Liver (tissue), 9 donors: ENCODE results near the gene MTCH1. TPM values are rescaled to one million over a fixed set of nuclear protein-coding genes. Genes with fewer than 3 reads are reported as not detected.

Source experiments
- DNase-seq: peaks from one replicate; pipeline ENCODE4 v3.0.0-alpha.2; 2017; ENCODE audit warnings: low spot score
- H3K27ac ChIP-seq, 2 donors: one replicate each; pipeline ENCODE4 v1.7.0; 2013; ENCODE audit warnings: inconsistent platforms in 2 of 2, low read length in 2 of 2, control low read depth in 1 of 2, low read depth in 1 of 2, mild to moderate bottlenecking in 1 of 2
- H3K27me3 ChIP-seq, 4 donors: one replicate each; pipeline versions ENCODE4 v1.6.1 to v1.7.0; 2013; ENCODE audit warnings: low read length in 3 of 4, inconsistent platforms in 1 of 4, mild to moderate bottlenecking in 1 of 4, moderate library complexity in 1 of 4; ENCODE audit not compliant: control insufficient read depth in 4 of 4, insufficient read depth in 4 of 4
- H3K36me3 ChIP-seq, 4 donors: one replicate each; pipeline versions ENCODE4 v1.6.1 to v1.7.0; 2013; ENCODE audit warnings: low read length in 3 of 4, mild to moderate bottlenecking in 3 of 4, low read depth in 1 of 4, moderate library complexity in 1 of 4; ENCODE audit not compliant: control insufficient read depth in 4 of 4, insufficient read depth in 3 of 4
- H3K4me1 ChIP-seq, 4 donors: one replicate each; pipeline versions ENCODE4 v1.6.1 to v1.7.0; 2013; ENCODE audit warnings: low read length in 3 of 4, mild to moderate bottlenecking in 3 of 4, moderate library complexity in 1 of 4; ENCODE audit not compliant: control insufficient read depth in 4 of 4, insufficient read depth in 4 of 4
- H3K4me3 ChIP-seq, 3 donors: one replicate each; pipeline versions ENCODE4 v1.6.1 to v1.7.0; 2013; ENCODE audit warnings: low read length in 3 of 3, control low read depth in 1 of 3, low read depth in 1 of 3, mild to moderate bottlenecking in 1 of 3
- H3K9ac ChIP-seq, 2 donors: one replicate each; pipeline ENCODE4 v1.7.0; 2013; ENCODE audit warnings: low read length in 2 of 2, mild to moderate bottlenecking in 2 of 2, moderate library complexity in 2 of 2, control low read depth in 1 of 2, low read depth in 1 of 2
- H3K9me3 ChIP-seq, 4 donors: one replicate each; pipeline versions ENCODE4 v1.6.1 to v1.7.0; 2013; ENCODE audit warnings: low read length in 3 of 4; ENCODE audit not compliant: control insufficient read depth in 4 of 4
- ATF3 ChIP-seq: IDR thresholded peaks from 2 replicates; pipeline ENCODE4 v1.6.1; 2016; ENCODE audit warnings: antibody characterized with exemption
- EGR1 ChIP-seq, 2 donors: IDR thresholded peaks; 2 replicates each; pipeline ENCODE4 v1.6.1; 2016 to 2018; ENCODE audit warnings: antibody characterized with exemption in 2 of 2, low read depth in 2 of 2
- FOXA1 ChIP-seq: IDR thresholded peaks from 2 replicates; pipeline ENCODE4 v1.6.1; 2016; ENCODE audit warnings: antibody characterized with exemption
- FOXA2 ChIP-seq: IDR thresholded peaks from 2 replicates; pipeline ENCODE4 v1.6.1; 2016; ENCODE audit warnings: antibody characterized with exemption
- GABPA ChIP-seq, 2 donors: IDR thresholded peaks in 1 of 2; conservative IDR thresholded peaks in 1 of 2; 2 replicates each; pipeline ENCODE4 v1.6.1; 2016; ENCODE audit warnings: antibody characterized with exemption in 2 of 2, mild to moderate bottlenecking in 1 of 2, moderate library complexity in 1 of 2
- HNF4A ChIP-seq, 2 donors: conservative IDR thresholded peaks; 2 replicates each; pipeline ENCODE4 v1.6.1; 2016; ENCODE audit warnings: antibody characterized with exemption in 2 of 2, mild to moderate bottlenecking in 2 of 2
- HNF4G ChIP-seq: IDR thresholded peaks from 2 replicates; pipeline ENCODE4 v1.6.1; 2016; ENCODE audit warnings: antibody characterized with exemption
- JUND ChIP-seq, 2 donors: IDR thresholded peaks; 2 replicates each; pipeline ENCODE4 v1.6.1; 2016; ENCODE audit warnings: antibody characterized with exemption in 2 of 2
- MAX ChIP-seq: IDR thresholded peaks from 2 replicates; pipeline ENCODE4 v1.6.1; 2016; ENCODE audit warnings: antibody characterized with exemption
- NR2F2 ChIP-seq: IDR thresholded peaks from 2 replicates; pipeline ENCODE4 v1.6.1; 2016; ENCODE audit warnings: antibody characterized with exemption
- RAD21 ChIP-seq, 2 donors: IDR thresholded peaks; 2 replicates each; pipeline ENCODE4 v1.6.1; 2016; ENCODE audit warnings: antibody characterized with exemption in 2 of 2, mild to moderate bottlenecking in 2 of 2
- RXRA ChIP-seq, 2 donors: IDR thresholded peaks; 2 replicates each; pipeline ENCODE4 v1.6.1; 2017 to 2018; ENCODE audit warnings: antibody characterized with exemption in 2 of 2, mild to moderate bottlenecking in 1 of 2
- SP1 ChIP-seq: IDR thresholded peaks from 2 replicates; pipeline ENCODE4 v1.6.1; 2018; ENCODE audit warnings: antibody characterized with exemption, mild to moderate bottlenecking
- TAF1 ChIP-seq: conservative IDR thresholded peaks from 2 replicates; pipeline ENCODE4 v1.6.1; 2016; ENCODE audit warnings: antibody characterized with exemption, mild to moderate bottlenecking
- YY1 ChIP-seq: IDR thresholded peaks from 2 replicates; pipeline ENCODE4 v1.6.1; 2016; ENCODE audit warnings: antibody characterized with exemption, mild to moderate bottlenecking
- WGBS: extraction: QIAGEN DNeasy Blood & Tissue Kit; methylation state at CpG from one replicate; pipeline ENCODE4 v1.1.7; 2013; 5-methylcytosine and 5-hydroxymethylcytosine counted together
- polyA plus RNA-seq, 2 donors: library from polyadenylated mRNA; stranded (reverse) in 1 of 2; unstranded in 1 of 2; fragments of 200-250 nt in 1 of 2; fragments of >200 nt in 1 of 2; fragmentation: Nextera tagmentation in 1 of 2; extraction: Ambion mirVana in 1 of 2; gene quantifications; one replicate each; pipeline versions ENCODE4 v1.2.1 to v1.2.3, GENCODE V29; 2013 to 2015
- total RNA-seq, 2 donors: library from RNA; depleted of rRNA; stranded (reverse); fragments of >200 nt; gene quantifications; one replicate each; pipeline ENCODE4 v1.2.3, GENCODE V29; 2014
- TF ChIP-seq, protein P1 (sequence below): fragments of 150-350 bp; IDR thresholded peaks from 2 replicates; pipeline ENCODE4 v1.5.1; 2017; ENCODE audit warnings: improper control_type of control experiment, low read depth, low read length; ENCODE audit not compliant: missing input control
- TF ChIP-seq, protein P2 (sequence below): IDR thresholded peaks from 2 replicates; pipeline ENCODE4 v1.6.1; 2016; ENCODE audit warnings: antibody characterized with exemption
- TF ChIP-seq, protein P3 (sequence below): IDR thresholded peaks from 2 replicates; pipeline ENCODE4 v1.6.1; 2016; ENCODE audit warnings: antibody characterized with exemption, mild to moderate bottlenecking
- donor health status: healthy.
- donor health status: healthy.
- donor health status: healthy.
- donor health status: healthy.
- donor health status: healthy.

The MTCH1 gene
- total and polyA plus RNA-seq, 4 donors: 61.5 to 79.6 (median 74.1) TPM

DNA sequence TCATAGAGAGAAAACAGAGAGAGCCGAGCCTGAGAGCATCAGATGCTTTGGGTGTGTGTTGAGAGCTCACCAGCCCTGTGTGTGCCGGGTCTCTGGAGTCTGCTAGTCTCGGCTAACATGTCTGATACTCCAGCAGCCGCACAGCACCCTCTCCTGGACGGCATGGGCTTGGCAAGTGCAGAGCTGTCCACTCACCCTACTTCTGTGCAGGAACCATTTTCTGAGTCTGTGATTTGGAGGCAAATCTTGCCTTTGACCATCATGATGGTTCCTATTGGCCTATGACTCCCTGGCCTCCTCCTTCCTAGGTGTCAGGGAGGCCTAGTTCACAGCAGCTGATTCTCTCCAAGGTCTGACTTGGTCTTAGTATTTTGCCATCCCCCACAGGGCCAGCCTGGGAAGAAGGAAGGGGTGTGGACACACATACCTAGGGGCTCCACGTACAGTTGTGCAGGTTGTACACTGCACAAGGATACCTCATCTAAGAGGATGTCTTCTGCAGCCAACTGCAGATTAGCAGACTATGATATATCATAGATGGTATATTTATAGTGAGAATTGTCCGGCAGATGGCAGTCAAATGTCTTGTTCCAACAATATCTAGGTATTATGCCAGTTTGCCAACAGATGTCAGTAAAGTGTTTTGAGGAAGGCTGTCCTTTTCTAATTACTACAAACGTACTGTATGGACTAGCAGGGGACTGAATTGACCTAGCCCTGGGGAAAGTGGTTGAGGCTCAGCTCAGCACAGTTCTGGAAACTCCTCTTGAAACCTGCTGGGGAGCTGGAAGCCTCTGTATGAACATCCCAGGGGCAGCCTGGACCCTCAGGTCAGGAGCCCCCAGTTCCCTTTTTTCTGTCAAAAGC lies 32.4 kb upstream of the MTCH1 start:
- peak overlapping the region; percentile 15 to 37 for H3K27ac ChIP-seq
- peaks cover 11 to 30% (median 25%) of the 10 kb centered on the region in 4 donors for H3K4me1 ChIP-seq
- WGBS: 3% methylated on average over 8 of the region's 8 CpGs
- TF ChIP-seq SP1 (no peak), ATF3 (no peak), EGR1 (IDR thresholded peaks at IDR 0.05; ENCODE audit: low read depth in 2 of 2) (no peak), YY1 (no peak), RAD21 (IDR thresholded peaks at IDR 0.05) (peak; percentile 73 to 84), HNF4A (conservative IDR thresholded peaks at IDR 0.05) (no peak), TAF1 (no peak), GABPA (IDR thresholded peaks at IDR 0.05 in 1 of 2, conservative IDR thresholded peaks at IDR 0.05 in 1 of 2) (no peak), FOXA1 (no peak), HNF4G (no peak), JUND (IDR thresholded peaks at IDR 0.05) (no peak), RXRA (IDR thresholded peaks at IDR 0.05) (no peak), FOXA2 (peak; percentile 9), MAX (no peak), NR2F2 (no peak)
- TF ChIP-seq, protein P1, sequence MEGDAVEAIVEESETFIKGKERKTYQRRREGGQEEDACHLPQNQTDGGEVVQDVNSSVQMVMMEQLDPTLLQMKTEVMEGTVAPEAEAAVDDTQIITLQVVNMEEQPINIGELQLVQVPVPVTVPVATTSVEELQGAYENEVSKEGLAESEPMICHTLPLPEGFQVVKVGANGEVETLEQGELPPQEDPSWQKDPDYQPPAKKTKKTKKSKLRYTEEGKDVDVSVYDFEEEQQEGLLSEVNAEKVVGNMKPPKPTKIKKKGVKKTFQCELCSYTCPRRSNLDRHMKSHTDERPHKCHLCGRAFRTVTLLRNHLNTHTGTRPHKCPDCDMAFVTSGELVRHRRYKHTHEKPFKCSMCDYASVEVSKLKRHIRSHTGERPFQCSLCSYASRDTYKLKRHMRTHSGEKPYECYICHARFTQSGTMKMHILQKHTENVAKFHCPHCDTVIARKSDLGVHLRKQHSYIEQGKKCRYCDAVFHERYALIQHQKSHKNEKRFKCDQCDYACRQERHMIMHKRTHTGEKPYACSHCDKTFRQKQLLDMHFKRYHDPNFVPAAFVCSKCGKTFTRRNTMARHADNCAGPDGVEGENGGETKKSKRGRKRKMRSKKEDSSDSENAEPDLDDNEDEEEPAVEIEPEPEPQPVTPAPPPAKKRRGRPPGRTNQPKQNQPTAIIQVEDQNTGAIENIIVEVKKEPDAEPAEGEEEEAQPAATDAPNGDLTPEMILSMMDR: peak; percentile 93
- TF ChIP-seq, protein P2, sequence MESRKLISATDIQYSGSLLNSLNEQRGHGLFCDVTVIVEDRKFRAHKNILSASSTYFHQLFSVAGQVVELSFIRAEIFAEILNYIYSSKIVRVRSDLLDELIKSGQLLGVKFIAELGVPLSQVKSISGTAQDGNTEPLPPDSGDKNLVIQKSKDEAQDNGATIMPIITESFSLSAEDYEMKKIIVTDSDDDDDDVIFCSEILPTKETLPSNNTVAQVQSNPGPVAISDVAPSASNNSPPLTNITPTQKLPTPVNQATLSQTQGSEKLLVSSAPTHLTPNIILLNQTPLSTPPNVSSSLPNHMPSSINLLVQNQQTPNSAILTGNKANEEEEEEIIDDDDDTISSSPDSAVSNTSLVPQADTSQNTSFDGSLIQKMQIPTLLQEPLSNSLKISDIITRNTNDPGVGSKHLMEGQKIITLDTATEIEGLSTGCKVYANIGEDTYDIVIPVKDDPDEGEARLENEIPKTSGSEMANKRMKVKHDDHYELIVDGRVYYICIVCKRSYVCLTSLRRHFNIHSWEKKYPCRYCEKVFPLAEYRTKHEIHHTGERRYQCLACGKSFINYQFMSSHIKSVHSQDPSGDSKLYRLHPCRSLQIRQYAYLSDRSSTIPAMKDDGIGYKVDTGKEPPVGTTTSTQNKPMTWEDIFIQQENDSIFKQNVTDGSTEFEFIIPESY: no peak
- TF ChIP-seq, protein P3, sequence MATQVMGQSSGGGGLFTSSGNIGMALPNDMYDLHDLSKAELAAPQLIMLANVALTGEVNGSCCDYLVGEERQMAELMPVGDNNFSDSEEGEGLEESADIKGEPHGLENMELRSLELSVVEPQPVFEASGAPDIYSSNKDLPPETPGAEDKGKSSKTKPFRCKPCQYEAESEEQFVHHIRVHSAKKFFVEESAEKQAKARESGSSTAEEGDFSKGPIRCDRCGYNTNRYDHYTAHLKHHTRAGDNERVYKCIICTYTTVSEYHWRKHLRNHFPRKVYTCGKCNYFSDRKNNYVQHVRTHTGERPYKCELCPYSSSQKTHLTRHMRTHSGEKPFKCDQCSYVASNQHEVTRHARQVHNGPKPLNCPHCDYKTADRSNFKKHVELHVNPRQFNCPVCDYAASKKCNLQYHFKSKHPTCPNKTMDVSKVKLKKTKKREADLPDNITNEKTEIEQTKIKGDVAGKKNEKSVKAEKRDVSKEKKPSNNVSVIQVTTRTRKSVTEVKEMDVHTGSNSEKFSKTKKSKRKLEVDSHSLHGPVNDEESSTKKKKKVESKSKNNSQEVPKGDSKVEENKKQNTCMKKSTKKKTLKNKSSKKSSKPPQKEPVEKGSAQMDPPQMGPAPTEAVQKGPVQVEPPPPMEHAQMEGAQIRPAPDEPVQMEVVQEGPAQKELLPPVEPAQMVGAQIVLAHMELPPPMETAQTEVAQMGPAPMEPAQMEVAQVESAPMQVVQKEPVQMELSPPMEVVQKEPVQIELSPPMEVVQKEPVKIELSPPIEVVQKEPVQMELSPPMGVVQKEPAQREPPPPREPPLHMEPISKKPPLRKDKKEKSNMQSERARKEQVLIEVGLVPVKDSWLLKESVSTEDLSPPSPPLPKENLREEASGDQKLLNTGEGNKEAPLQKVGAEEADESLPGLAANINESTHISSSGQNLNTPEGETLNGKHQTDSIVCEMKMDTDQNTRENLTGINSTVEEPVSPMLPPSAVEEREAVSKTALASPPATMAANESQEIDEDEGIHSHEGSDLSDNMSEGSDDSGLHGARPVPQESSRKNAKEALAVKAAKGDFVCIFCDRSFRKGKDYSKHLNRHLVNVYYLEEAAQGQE: peak; percentile 31
- no peaks in the 10 kb centered on the region for H3K27me3 ChIP-seq
- H3K36me3 ChIP-seq: no peaks in the 10 kb centered on the region
- no peak overlapping the region for H3K4me3 ChIP-seq
- DNase-seq: peak; percentile 88
- no peaks in the 10 kb centered on the region for H3K9me3 ChIP-seq
- no peak overlapping the region for H3K9ac ChIP-seq
